Fibroblast of lung (primary cell): Measurements from ENCODE around the gene ANKH.

Experiments
- EZH2 ChIP-seq: IDR thresholded peaks from 2 replicates; pipeline ENCODE4 v1.5.1; 2012; ENCODE audit warnings: low read length, control low read depth, mild to moderate bottlenecking; ENCODE audit errors: missing control alignments
- TF ChIP-seq, protein P1 (sequence below), 2 donors: IDR thresholded peaks in 1 of 2; conservative IDR thresholded peaks in 1 of 2; 1 replicate in 1 of 2; 2 replicates in 1 of 2; pipeline ENCODE4 v1.5.1; 2011 to 2012; ENCODE audit warnings: low read length in 2 of 2, control low read depth in 1 of 2, inconsistent platforms in 1 of 2, low read depth in 1 of 2, mild to moderate bottlenecking in 1 of 2

DNA sequence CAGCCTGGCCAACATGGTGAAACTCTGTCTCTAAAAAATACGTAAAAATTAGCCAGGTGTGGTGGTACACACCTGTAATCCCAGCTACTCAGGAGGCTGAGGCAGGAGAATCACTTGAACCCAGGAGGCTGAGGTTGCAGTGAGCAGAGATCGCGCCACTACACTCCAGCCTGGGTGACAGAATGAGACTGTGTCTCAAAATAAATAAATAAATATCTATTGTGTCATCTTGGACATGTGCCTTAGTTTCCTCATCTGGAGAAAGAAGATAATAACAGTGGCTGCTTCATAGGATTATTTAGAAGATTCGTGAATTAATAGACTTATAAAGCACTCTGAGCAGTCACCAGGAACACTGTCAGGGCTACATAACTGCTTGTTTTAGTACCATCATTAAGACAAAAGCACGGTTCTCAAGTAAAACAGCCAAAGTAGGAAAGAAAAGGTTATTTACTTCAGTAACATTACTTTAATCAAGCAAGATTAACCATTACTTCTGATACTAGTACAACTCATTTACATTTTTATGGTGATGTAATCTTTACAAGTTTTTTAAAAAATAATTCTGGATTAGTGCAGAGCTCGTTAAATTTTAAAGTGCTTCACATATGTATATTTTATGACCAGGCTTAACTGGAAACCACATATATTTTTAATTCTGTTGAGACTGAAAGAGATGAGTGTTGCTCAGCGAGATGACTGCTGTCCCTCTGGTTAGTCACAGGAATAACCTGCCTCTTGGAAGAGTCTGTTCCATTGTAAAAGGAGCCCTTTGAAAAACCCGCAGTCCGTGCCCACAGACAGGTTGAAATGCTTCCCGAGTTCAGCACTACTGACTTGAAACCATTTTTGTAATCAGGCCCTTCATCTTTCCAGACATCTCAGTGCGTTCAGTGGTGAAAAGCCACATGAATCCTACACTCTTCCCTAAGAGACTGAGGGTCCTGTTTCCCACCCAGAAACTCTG is 36.7 kb downstream of the ANKH start:
- no peak for TF ChIP-seq EZH2
- TF ChIP-seq, protein P1, sequence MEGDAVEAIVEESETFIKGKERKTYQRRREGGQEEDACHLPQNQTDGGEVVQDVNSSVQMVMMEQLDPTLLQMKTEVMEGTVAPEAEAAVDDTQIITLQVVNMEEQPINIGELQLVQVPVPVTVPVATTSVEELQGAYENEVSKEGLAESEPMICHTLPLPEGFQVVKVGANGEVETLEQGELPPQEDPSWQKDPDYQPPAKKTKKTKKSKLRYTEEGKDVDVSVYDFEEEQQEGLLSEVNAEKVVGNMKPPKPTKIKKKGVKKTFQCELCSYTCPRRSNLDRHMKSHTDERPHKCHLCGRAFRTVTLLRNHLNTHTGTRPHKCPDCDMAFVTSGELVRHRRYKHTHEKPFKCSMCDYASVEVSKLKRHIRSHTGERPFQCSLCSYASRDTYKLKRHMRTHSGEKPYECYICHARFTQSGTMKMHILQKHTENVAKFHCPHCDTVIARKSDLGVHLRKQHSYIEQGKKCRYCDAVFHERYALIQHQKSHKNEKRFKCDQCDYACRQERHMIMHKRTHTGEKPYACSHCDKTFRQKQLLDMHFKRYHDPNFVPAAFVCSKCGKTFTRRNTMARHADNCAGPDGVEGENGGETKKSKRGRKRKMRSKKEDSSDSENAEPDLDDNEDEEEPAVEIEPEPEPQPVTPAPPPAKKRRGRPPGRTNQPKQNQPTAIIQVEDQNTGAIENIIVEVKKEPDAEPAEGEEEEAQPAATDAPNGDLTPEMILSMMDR (conservative IDR thresholded peaks at IDR 0.05 in 1 of 2, IDR thresholded peaks at IDR 0.05 in 1 of 2; ENCODE audit: low read depth in 1 of 2, low read length in 2 of 2): no peak
